NCI-H1048 (cell line): ENCODE measurements around the gene DNAJC3.
"Not testable (repeated sequence)": the region's sequence is repeated elsewhere in the genome, so short reads cannot be mapped to it uniquely, and the experiment has no call there.

Experiments used
- DNase-seq: peaks from one replicate; lab custom pipeline; 2025; lab: John Stamatoyannopoulos, UW

DNAJC3 gene, protein sequence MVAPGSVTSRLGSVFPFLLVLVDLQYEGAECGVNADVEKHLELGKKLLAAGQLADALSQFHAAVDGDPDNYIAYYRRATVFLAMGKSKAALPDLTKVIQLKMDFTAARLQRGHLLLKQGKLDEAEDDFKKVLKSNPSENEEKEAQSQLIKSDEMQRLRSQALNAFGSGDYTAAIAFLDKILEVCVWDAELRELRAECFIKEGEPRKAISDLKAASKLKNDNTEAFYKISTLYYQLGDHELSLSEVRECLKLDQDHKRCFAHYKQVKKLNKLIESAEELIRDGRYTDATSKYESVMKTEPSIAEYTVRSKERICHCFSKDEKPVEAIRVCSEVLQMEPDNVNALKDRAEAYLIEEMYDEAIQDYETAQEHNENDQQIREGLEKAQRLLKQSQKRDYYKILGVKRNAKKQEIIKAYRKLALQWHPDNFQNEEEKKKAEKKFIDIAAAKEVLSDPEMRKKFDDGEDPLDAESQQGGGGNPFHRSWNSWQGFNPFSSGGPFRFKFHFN

DNA sequence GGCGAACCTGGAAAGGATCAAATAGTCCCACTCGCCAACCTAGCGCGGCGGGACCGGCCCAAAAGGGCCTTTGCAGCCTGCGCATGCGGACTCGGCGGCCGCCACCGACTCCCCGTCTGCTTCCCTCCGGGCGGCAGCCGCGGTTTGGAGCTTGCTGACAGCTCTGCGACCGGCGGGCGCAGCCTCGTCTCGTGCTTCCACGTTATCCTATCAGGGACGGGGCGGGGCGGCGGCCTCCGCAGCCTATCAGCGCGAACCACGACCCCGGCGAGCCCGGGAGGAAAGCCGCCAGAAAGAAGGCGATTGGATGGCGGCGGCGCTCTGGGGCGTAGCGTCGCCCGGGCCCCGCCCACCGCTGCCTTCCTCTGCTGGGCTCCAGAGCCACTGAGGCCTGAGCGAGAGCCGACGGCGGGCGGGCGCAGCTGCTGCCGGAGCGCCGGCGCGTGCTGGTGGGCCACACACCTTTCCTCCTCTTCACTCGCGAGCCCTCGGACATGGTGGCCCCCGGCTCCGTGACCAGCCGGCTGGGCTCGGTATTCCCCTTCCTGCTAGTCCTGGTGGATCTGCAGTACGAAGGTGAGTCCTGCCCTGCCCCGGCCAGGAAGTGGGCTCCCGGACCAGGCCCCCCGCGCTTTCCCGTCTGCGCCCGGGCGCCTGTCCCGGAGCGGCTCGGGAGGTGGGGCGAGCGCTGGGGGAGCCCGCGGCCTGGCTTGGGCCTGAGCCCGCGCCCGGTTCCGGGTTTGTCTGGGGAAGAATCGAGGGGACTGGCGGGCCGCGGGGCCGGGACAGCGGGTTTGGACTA is at the start of gene DNAJC3:
TSS of gene DNAJC3 (plus strand) at position 378 of the 802 bp plus-strand sequence. CDS start at position 495, 117 bp downstream.
- DNase-seq: peak; percentile 90

DNA sequence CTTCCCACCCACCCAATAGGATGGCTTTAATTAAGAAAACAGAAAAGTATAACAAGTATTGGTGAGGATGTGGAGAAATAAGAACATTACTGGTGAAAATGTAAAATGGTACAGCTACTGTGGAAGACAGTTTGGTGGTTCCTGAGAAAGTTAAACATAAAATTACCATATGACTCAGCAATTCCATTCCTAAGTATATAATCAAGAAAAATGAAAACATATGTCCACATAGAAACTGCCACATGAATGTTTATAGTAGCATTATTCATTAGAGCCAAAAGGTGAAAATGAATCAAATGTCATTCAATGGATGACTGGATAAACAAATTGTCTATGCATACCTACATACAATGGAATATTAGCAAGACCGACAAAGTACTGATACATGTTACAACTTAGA is 49.3 kb upstream of the DNAJC3 start:
- no peak for DNase-seq

DNA sequence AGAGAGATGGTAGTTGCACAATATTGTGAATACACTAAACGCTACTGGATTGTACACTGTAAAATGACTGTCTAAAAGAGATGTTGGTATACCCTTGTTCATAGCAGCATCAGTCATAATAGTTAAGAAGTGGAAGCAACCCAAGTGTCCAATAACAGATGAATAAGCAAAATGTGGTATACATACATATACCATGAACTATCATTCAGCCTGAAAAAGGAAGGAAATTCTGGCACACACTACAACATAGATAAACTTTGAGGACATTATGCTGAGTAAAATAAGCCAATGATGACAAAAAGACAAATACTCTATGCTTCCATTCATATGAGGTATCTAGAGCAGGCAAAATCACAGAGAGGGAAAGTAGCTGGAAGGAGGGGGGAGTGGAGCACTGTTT is 48.5 kb upstream of the DNAJC3 start:
- DNase-seq: no peak

DNA sequence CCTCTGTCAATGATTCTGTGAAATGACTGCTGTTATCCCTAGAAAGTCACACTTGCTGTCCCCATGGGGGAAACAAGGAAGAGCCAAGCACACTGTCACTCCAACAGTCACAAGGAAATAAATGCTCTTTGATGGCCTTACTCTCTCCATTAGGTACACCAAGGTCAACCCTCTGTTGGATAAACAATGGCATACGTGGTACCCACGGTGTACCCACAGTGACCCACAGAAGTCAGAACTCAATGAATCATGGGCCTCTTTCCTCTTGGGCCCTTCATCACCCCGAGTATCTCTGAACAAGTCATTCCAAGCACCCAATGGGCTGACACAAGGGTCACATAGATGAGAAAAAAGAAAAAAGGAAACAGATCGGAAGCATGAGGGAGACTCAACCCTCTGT is 47.9 kb upstream of the DNAJC3 start:
- no peak for DNase-seq

DNA sequence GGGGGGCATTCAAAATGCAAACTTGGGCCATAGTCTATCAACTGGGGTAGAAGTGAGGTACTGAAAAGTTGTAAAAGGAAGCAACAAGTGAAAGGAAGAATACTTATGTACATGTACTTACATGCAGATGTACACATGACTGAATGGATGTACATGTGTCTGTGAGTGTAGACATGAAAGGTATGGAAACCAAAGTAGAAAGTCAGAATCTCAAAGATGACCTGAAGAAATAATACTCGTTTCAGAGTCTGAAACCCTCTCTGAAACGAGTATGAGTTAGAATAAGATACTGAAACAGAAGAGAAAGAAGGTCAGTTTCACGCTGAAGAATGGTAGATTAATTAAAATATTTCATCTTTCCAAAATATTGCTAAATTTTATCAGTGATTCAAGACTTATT is 46.3 kb upstream of the DNAJC3 start:
- no peak for DNase-seq

DNA sequence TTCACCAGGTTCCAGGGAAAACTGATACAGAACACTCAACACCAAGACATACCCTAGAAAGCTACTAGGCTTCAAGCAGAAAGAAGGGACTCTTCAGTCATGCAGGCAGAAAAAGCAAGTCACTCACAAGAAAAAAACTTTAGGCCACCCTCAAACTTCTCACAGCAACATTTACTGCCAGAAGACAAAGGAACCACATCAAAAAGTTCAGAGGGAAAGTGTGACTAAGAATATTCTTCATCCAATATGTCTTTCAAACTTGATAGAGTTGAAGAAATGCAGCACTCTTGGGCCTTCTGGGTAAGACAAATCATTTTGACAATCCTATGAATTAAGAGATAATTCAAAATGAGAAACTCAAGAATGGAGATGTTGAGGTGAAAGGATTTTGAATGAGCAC is 40.1 kb upstream of the DNAJC3 start:
- DNase-seq: no peak

DNA sequence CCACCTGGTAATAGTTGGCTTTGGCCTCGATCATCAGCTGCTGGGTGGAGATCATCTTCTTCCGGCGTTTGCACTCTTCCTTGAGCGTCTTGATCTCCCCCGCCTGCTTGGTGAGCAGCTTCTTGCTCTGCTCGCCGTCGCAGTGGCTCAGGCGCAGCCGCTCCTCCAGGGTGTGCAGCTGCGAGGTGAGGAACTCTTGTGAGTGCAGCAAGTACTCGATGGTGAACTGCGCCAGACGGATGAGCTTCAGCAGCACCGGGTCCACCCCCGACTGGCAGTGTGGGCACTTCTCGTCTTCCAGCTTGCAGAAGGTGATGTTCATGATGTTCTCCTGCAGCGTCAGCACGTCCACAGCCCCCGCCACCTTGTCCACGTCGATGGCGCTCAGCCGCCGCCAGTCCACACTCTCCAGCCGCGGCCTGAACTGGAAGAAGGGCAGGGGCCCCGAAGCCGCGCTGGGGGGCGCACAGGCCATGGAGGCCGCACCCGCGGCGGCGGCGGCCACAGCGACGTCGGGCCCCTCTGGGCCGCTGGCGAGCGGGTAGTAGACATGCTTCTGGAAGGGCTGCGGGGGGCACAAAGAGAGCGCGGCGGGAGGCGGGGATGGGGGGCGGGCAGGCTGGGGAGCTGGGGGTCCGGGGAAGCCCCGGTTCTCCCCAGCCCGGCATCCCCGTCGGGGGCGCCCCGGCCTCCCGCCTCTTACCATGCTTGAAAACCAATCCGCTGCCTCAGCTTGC is 35.5 kb upstream of the DNAJC3 start:
- no peak for DNase-seq

DNA sequence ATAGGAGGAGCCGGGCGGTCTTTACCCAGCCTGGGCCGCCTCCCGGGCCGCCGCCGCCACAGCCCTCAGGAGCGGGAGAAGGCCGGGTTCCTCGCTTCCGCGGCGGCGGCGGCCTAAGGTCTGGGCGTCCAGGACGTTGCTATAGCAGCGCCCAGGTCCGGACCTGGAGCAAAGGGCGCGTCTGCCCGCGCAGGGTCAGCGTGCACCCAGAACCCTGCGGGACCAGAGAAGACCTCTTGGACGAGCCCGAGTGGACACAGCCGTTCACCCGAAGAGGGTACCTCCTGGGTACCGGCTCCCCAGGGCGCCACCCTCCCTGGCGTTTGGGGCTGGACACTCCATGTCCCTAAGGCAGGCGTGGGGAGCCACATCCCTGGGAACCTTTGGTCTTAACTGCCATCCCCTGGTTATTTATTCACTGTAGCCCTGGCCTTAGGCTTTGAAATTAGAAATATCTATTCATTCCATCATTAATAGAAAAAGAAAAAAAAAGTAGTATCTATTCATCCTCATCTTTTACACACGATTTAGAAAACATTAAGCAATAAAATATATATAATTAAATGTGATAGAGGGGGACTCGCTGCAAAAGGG is 34.8 kb upstream of the DNAJC3 start:
- DNase-seq: no peak

DNA sequence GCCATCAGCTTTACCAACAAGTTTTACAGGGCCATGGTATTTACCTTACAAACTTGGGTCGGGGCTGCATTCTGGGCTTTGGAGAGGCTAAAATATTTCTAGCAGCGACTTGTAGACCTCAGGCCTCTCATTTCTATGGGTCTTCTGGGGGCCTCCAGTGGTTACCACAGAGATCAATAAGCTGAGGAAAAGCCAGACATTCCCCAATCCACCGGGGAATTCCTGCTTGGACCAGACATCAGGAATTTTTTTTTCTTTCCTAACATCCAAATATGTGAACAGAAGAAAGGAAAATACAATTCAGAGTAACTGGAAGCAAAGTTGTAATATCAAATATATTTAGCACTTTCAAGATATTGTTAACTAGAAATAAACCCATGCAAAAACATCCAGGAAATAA is 33.9 kb upstream of the DNAJC3 start:
- no peak for DNase-seq

DNA sequence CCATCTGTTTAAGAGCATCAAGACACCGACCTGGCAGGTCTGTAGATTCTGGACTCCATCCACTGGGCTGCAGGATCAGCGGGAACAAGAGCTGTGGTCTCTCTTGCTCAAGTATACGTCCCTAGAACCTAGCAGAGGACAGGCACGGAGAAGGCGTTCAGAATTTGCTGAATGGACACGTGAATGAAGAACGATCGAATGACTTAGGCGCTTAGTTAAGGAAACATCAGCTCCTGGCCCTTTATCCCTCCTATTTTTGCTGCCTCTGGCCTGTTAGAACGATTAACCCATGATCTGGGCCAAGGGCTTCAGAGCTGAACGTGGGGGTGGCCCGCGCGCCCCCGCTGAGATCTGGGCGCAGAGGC is 33.4 kb upstream of the DNAJC3 start:
- no peak for DNase-seq

DNA sequence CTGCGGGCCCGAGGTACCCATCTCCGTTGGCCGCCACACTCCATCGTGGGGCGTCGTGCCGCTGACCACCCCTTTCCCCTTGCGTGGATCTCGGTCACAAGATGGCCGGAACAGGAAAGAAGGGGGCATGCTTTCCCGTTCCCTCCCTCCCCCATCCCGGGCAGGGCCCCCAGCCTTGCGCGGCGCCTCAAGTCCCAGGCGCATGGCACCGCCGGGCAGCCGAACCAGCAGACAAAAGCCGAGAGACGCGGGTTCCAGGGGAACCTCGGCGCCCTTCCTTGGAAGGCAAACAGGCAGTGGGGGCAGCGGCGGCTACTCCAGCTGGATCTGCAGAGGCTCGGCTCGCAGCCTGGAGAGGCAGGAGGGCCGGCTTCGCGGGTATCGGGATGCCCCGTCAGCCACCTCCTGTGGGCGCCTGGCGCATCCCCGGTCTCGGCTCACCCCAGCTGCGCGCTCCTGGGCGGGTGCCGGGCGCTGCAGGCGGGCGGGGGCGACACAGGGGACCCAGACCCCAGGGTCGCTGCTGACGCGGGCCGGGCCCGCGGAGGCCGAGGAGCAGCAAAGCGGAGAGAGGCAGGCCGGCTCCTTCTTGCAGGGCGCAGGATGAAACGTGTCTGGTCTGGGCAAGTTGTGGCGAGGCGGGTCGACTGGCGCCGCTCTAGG is 32.9 kb upstream of the DNAJC3 start:
- no peak for DNase-seq

DNA sequence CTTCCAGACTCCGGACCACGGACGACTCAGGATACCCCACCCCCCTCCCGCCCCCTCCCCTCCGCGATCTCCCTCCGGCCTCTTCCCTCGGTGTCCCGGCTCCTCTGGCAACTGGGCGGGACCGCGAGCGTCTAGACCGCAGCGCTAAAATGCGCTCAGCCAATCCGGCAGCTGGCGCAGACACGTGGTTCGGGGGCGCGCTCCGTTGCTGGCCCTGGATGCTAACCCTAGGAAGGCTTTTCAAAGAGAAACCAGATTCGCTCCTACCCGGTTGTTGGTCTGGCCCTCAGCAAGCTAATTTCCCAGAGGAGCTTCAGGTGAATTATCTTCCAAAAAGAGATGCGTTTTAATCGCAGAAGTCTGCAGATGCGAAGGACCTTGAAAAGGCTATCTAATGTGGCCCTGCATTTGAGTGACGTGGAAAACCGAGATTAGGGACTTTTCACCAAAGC is 32.3 kb upstream of the DNAJC3 start, which contains the start of gene DZIP1:
TSS of gene DZIP1 (minus strand) at position 106 of the 452 bp plus-strand sequence. CDS start 2,677 bp downstream, outside the sequence.
- no peak for DNase-seq

DNA sequence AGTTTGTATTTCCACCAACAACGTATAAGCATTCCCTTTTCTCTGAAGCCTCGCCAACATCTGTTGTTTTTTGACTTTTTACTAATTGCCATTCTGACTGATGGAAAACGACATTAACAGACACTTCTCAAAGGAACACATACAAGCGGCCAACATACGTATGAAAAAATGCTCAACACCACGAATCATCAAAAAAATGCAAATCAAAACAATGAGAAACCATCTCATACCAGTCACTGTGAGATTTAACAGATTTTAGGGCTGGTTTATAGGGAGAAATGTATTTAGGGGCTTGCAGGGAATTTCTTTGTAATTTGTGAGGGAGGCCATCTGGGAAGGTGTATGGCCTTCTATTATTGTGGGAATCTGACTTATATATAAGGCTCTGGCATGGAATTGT is 29.6 kb upstream of the DNAJC3 start:
- DNase-seq: no peak

DNA sequence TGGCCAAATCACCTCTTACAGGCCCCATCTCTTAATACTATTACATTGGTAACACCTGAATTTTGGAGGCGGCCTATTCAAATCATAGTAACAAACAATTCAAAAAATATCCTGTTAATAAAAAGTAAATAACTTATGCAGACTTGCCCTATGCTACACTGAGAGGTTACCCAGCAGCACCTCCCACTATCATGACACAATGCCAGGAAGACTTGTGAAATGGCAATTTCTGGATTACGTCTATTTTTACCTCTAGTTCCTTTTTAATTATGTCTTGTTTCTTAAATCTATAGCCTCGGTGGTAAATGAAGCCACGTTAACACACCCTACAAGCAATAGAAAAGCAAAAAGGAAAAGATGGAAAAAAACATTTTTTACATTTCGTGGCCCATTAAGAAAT is 26.2 kb upstream of the DNAJC3 start:
- no peak for DNase-seq

DNA sequence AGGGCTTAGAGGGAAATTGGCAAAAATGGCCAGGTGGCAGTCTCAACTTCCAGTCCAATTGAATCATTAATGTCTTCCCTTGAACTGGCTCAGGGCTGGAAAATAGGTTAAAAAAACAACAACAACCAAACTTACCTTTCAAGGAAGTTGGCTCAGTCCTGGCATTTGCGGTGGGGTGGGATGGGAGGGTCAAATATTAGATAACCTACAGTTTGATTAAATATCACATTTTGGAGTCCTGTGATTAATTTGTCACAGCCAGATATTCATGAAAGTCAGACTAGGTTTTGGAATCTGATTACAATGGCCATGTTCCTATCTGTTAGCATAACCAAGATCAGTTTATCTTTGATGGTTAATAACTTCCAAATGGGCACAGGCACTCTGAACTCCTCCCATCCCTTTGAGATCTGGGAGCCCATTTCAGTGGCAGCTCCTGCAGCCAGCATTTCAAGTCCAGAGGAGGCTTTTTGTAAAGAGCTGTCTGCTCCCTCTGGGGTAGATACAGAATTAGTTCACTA is 24.6 kb upstream of the DNAJC3 start:
- DNase-seq: no peak

DNA sequence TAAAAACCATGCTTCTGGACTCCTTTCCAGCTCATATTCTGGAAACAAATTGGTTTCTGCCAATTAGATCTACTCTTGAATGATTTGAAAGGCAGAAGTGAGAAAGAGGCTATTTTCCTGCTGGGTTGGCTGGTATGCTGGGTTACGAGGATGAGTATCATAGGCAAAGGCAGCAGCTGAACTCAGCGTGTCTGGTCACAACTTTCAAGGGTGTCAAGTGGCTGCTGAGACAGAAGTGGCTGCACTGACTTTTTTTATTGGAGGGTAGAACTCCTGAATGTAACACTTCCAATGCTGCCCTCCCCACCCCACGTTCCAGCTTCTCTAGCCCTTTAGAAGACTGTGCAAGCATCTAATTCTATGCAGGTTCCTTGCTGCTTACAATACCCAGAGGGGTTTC is 24.1 kb upstream of the DNAJC3 start:
- no peak for DNase-seq

DNA sequence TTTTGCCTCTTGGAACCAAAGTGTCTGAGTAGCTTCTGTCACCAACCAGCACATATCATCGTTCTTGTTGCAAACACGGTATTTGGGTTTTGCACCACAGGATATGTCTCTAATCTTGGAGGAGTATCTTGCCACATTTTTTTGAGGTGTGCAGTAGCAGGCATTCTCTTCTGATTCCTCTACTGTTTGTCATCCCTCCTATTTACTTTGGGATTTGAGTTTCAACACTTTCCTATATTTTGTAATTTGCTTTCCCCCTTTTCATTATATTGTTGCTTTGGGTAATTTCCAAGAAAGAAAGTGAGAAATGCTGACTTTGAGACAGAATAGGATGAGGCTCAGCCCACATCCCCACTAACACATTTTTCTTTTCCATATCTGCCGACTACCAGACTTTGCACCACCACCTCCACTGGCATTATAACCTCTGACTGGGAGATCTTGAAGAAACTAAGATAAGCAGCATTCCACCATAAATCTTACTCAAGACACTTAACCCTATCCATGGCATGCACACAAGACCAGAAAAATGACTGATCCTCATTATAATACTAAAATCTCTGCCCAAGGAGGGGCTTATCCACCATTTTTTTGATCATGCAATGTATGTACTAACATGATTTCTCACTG is 20.4 kb upstream of the DNAJC3 start:
- no peak for DNase-seq

DNA sequence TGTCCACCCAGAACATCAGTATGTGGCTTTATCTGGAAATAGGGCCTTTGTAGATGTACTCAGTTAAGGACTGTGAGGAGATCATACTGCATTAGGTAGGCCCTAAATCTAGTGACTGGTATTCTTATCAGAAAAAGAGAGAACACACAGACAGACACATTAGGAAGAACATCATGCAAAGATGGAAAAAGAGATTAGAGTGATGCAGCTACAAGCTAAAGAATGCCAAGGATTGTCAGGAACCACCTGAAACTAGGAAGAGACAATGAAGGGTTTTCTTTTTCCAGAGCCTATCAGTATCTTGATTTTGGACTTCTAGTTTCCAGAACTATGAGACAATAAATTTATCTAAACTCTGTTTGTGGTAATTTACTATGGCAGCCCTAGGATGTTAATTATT is 17.4 kb upstream of the DNAJC3 start:
- no peak for DNase-seq

DNA sequence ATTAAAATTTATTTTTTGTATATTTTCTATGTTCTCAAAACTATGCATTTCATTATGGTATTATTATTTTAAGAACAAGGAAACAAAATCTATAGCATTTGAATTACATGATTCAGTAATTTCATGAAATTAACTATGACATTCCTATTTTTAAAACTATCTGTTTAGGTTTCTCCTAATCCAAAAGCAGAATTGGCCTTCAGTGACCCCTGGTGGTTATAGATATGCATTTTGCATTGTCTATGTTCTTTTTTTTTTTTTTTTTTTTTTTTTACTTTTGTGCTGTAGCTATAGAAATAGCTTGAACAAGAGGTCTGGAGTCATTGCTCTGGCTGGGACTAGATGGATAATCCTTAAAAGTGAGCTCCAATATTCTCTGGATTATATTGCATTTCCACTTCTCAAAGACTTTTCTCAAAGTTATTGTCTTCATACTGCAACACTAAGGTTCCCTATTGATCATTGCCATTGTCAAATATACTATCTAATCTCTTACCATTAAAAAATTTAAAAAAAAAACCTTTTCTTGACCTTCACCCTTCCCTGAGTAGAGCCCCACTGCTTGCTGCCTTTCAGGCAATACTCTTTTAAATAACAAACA is 15.9 kb upstream of the DNAJC3 start:
- no peak for DNase-seq

DNA sequence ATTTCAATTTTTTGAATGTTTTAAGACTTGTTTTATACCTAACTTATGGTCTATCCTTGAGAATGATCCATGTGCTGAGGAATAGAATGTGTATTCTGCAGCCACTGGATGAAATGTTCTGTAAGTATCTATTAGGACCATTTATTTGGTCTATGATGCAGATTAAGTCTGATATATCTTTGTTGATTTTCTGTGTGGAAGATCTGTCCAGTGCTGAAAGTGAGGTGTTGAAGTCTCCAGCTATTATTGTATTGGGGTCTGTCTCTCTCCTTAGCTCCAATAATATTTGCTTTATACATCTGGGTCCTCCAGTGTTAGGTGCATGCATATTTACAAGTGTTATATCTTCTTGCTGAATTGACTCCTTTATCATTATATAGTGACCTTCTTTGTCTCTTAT is 9.7 kb upstream of the DNAJC3 start:
- DNase-seq: not testable (repeated sequence)
